Activated naive CD8-positive, alpha-beta T cell treated with anti-CD3 and anti-CD28 coated beads, Interleukin-2, amount 10 ng/mL, durations not matched to agents 7 days and 5 days (primary cell): Measurements from ENCODE around the gene ZGPAT. TPM values are rescaled to one million over a fixed set of nuclear protein-coding genes. Genes with fewer than 3 reads are reported as not detected.

ENCODE experiments used
- ATAC-seq: fragments of 150-1000 bp; cut with Tn5 transposase; one replicate; pipeline ENCODE4 v1.10.0; 2021; ENCODE audit warnings: low read depth, moderate library complexity
- POLR2A ChIA-PET: fragments of 350-600 bp; sonication (Branson Sonifier 250); formaldehyde crosslinking; loops from one replicate; lab custom pipeline; 2021; ENCODE audit warnings: antibody characterized with exemption; lab: Charles Lee
- DNase-seq: peaks from one replicate; pipeline ENCODE4 v3.0.0; 2021
- H3K27ac Mint-ChIP-seq: one replicate; pipeline ENCODE4 v1.8.0; 2022; ENCODE audit warnings: mild to moderate bottlenecking, mixed read lengths
- H3K27me3 Mint-ChIP-seq: one replicate; pipeline ENCODE4 v1.8.0; 2022; ENCODE audit warnings: mild to moderate bottlenecking, moderate library complexity, mixed read lengths
- H3K36me3 Mint-ChIP-seq: one replicate; pipeline ENCODE4 v1.8.0; 2021; ENCODE audit warnings: mild to moderate bottlenecking, mixed read lengths
- H3K4me1 Mint-ChIP-seq: one replicate; pipeline ENCODE4 v1.8.0; 2021; ENCODE audit warnings: mixed read lengths
- H3K4me3 Mint-ChIP-seq: one replicate; pipeline ENCODE4 v1.8.0; 2022; ENCODE audit warnings: mild to moderate bottlenecking, moderate library complexity, mixed read lengths
- H3K9me3 Mint-ChIP-seq: one replicate; pipeline ENCODE4 v1.8.0; 2021; ENCODE audit warnings: mixed read lengths
- total RNA-seq, 2 experiments: library from RNA; stranded (reverse); gene quantifications; one replicate each; pipeline ENCODE4 v1.2.3, GENCODE V29; 2021

Gene ZGPAT
- total RNA-seq, 2 experiments from 2014 or later = 43.0 to 44.5 TPM

DNA sequence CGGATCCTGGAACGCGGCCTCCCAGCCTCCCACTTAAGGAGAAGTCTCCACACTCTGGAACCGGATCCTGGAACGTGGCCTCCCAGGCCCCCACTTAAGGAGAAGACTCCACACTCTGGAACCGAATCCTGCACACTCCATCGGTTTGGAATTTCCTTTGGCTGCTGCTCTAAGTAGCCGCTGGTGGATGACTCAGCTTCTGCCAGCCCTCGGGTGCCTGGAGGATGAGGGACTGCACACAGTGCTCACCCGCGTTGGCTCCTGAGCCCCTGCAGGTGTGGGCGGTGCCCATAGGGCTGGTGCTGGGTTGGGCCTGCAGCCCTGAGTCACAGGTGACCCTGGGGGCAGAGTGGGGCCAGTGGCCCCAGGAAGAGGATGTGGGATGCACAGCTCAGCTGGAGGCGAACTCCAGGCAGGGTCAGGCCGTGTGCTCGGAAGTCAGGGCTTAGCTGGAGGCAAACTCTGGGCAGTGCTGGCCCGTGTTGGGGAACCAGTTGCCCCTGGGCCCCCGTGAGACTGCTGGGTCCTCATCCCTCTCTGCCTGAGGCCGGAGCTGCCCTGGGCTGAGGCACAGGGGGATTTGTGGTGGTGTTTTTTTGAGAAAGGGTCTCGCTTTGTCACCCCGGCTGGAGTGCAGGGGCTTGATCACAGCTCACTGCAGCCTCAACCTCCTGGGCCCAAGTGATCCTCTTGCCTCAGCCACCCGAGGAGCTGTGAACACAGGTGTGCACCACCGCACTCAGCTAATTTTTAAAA is 25.3 kb upstream of the ZGPAT start:
- POLR2A ChIA-PET = interaction anchor here (0.9 kb wide), 1 partner anchor 24 kb away, joined by 3 read pairs; the partner anchor contains the start of gene RTEL1
- H3K36me3 Mint-ChIP-seq = no peaks in the 10 kb centered on the region
- no peak overlapping the region for H3K27ac Mint-ChIP-seq
- H3K9me3 Mint-ChIP-seq = no peaks in the 10 kb centered on the region
- H3K4me1 Mint-ChIP-seq = no peaks in the 10 kb centered on the region
- no peak overlapping the region for H3K4me3 Mint-ChIP-seq
- ATAC-seq (no peak), DNase-seq (no peak)
- H3K27me3 Mint-ChIP-seq = no peaks in the 10 kb centered on the region

DNA sequence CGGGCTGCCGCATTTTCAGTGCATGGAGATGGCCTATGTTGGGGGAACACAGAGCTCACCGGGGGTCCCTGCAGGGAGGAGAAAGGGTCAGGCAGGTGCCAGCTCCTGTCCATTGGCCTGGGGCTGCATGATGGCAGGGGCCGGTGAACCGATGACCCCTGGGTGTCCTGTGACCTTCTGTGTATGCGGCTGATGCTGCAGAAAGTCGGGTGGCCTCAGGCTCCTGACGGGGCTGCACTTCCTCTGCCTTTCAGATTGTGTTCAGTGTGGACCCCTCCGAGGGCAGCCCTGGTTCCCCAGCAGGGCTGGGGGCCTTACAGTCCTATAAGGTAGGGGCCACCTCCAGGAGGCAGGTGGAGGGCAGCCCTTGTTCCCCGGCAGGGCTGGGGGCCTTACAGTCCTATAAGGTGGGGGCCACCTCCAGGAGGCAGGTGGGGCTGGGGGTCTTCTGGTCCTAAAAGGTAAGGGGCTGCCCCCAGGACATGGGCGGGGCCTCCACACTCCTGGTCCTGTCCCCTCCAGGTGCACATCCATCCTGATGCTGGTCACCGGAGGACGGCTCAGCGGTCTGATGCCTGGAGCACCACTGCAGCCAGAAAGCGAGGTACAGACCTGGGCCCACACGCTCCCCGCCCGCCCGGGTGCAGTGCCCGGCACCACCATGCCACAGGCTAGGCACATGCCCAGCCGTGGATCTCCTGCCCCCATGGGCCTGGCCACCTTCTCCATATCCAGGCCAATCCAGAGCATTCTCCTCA is 22.4 kb upstream of the ZGPAT start:
- DNase-seq (no peak), ATAC-seq (no peak)
- H3K9me3 Mint-ChIP-seq = no peaks in the 10 kb centered on the region
- H3K4me3 Mint-ChIP-seq = no peak overlapping the region
- no peaks in the 10 kb centered on the region for H3K36me3 Mint-ChIP-seq
- no peaks in the 10 kb centered on the region for H3K4me1 Mint-ChIP-seq
- no peak overlapping the region for H3K27ac Mint-ChIP-seq
- H3K27me3 Mint-ChIP-seq = no peaks in the 10 kb centered on the region
- POLR2A ChIA-PET = no interaction called here

- DNase-seq = no peak
- POLR2A ChIA-PET = interaction anchor here (0.5 to 0.6 kb wide), 3 partner anchors 59 to 113 kb away, joined by 3 to 6 read pairs (median 3); partner anchors contain the start of gene GMEB2
- no peaks in the 10 kb centered on the region for H3K36me3 Mint-ChIP-seq
- H3K4me1 Mint-ChIP-seq = no peaks in the 10 kb centered on the region
- H3K4me3 Mint-ChIP-seq = no peak overlapping the region
- ATAC-seq = no peak
- no peaks in the 10 kb centered on the region for H3K9me3 Mint-ChIP-seq
- H3K27me3 Mint-ChIP-seq = no peaks in the 10 kb centered on the region
- no peak overlapping the region for H3K27ac Mint-ChIP-seq
Measured at GRCh38 chr20:63686094-63686491, 21.7 kb upstream of the ZGPAT start.

DNA sequence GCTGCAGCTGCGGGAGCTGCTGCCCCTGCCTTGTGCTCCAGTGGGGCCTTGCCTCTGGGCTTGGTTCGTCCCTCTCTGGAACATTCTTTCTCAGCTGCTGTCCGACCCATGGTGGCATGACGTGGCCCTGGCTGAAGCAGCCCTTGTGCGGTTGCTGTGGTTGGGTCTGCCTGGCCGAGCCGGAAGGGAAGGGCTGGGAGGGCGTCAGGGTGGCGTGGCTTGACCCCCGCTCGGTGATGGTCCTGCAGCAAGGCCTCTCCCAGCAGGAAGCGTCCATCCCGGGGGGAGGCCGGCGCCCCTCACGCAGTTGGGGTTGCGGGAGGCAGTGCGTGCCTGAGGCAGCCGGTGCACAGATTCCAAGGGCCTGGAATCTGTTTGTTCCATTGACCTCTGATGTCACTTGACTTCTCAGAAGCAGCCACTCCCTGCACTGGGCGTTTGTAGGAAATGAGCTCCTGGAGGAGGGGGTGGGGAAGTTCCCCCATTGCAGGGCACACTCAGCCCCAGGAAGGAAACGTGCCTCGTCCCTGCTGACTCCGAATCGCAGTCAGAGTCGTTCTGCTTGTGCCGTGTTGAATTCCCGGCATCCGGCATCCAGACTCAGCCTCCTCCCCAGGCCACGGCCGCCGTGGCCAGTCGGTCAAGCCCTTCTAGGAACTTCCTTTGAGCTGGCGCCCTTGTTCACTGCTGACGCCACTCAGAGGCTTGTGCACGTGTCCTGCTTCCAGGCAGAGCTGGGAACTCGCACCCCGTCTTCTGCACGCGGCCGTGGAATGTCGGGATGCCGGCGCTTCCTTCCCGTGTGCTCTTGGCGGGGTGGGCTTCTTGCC is 21.1 kb upstream of the ZGPAT start:
- no peak overlapping the region for H3K27ac Mint-ChIP-seq
- no peak for DNase-seq
- no peaks in the 10 kb centered on the region for H3K27me3 Mint-ChIP-seq
- H3K9me3 Mint-ChIP-seq = no peaks in the 10 kb centered on the region
- no peaks in the 10 kb centered on the region for H3K4me1 Mint-ChIP-seq
- no peak for ATAC-seq
- POLR2A ChIA-PET = interaction anchor here (0.5 to 0.6 kb wide), 4 partner anchors 60 to 160 kb away, joined by 3 to 6 read pairs (median 3); partner anchors contain the start of gene GMEB2
- no peak overlapping the region for H3K4me3 Mint-ChIP-seq
- peaks cover 2% of the 10 kb centered on the region for H3K36me3 Mint-ChIP-seq

GRCh38 chr20:63687419-63688178 is 20.2 kb upstream of the ZGPAT start:
- DNase-seq (no peak), ATAC-seq (no peak)
- Mint-ChIP-seq H3K27ac (no peak overlapping the region), H3K4me1 (no peaks in the 10 kb centered on the region), H3K36me3 (peaks cover 2% of the 10 kb centered on the region), H3K9me3 (no peaks in the 10 kb centered on the region), H3K4me3 (no peak overlapping the region), H3K27me3 (no peaks in the 10 kb centered on the region)
- POLR2A ChIA-PET = interaction anchor here (0.6 kb wide), 1 partner anchor 161 kb away, joined by 3 read pairs; no protein-coding TSS in a partner anchor

GRCh38 chr20:63688228-63689045 is 19.4 kb upstream of the ZGPAT start:
- DNase-seq (no peak), ATAC-seq (no peak)
- POLR2A ChIA-PET = no interaction called here
- no peaks in the 10 kb centered on the region for H3K4me1 Mint-ChIP-seq
- no peaks in the 10 kb centered on the region for H3K9me3 Mint-ChIP-seq
- H3K27me3 Mint-ChIP-seq = no peaks in the 10 kb centered on the region
- no peak overlapping the region for H3K4me3 Mint-ChIP-seq
- H3K27ac Mint-ChIP-seq = no peak overlapping the region
- peaks cover 2% of the 10 kb centered on the region for H3K36me3 Mint-ChIP-seq

- ATAC-seq = no peak
- Mint-ChIP-seq H3K27ac (no peak overlapping the region), H3K4me3 (no peak overlapping the region), H3K27me3 (no peaks in the 10 kb centered on the region), H3K9me3 (no peaks in the 10 kb centered on the region), H3K36me3 (peaks cover 5% of the 10 kb centered on the region), H3K4me1 (peaks cover 2% of the 10 kb centered on the region)
- no peak for DNase-seq
- POLR2A ChIA-PET = no interaction called here
Measured at GRCh38 chr20:63689046-63690002, 18.5 kb upstream of the ZGPAT start.

- DNase-seq (no peak), ATAC-seq (no peak)
- Mint-ChIP-seq H3K9me3 (no peaks in the 10 kb centered on the region), H3K4me1 (peaks cover 2% of the 10 kb centered on the region), H3K27ac (no peak overlapping the region), H3K27me3 (no peaks in the 10 kb centered on the region), H3K36me3 (peaks cover 5% of the 10 kb centered on the region), H3K4me3 (no peak overlapping the region)
- POLR2A ChIA-PET = no interaction called here
Measured at GRCh38 chr20:63690003-63690897, 17.6 kb upstream of the ZGPAT start.

GRCh38 chr20:63690898-63691710 is 16.7 kb upstream of the ZGPAT start:
- Mint-ChIP-seq H3K4me3 (no peak overlapping the region), H3K4me1 (peaks cover 3% of the 10 kb centered on the region), H3K27ac (no peak overlapping the region), H3K27me3 (no peaks in the 10 kb centered on the region), H3K36me3 (peaks cover 6% of the 10 kb centered on the region), H3K9me3 (no peaks in the 10 kb centered on the region)
- DNase-seq (no peak), ATAC-seq (no peak)
- POLR2A ChIA-PET = no interaction called here
